ENCODE measurements around the gene GNRH2.
"Not testable (repeated sequence)": the region's sequence is repeated elsewhere in the genome, so short reads cannot be mapped to it uniquely, and the experiment has no call there.

Gene GNRH2

GRCh38 chr20:3072530-3073250 is 29.3 kb downstream of the GNRH2 start:
- DNase-seq (ENCODE audit: low read depth, low spot score), result no peak

- not testable (repeated sequence) for DNase-seq (ENCODE audit: low read depth, low spot score)
Observed at GRCh38 chr20:3073251-3073643, 29.8 kb downstream of the GNRH2 start.

GRCh38 chr20:3074812-3075211 is 31.4 kb downstream of the GNRH2 start:
- no peak for DNase-seq (ENCODE audit: low read depth, low spot score)

GRCh38 chr20:3075315-3075714 is 31.9 kb downstream of the GNRH2 start:
- DNase-seq (ENCODE audit: low read depth, low spot score), result not testable (repeated sequence)

GRCh38 chr20:3077618-3078134 is 34.3 kb downstream of the GNRH2 start:
- no peak for DNase-seq (ENCODE audit: low read depth, low spot score)

- no peak for DNase-seq (ENCODE audit: low read depth, low spot score)
Observed at GRCh38 chr20:3080939-3081388, 37.5 kb downstream of the GNRH2 start.

- no peak for DNase-seq (ENCODE audit: low read depth, low spot score)
Observed at GRCh38 chr20:3081641-3082040, 38.2 kb downstream of the GNRH2 start.

- DNase-seq (ENCODE audit: low read depth, low spot score), result no peak
Observed at GRCh38 chr20:3082306-3082951, 39.0 kb downstream of the GNRH2 start.

GRCh38 chr20:3082955-3083952 is 39.8 kb downstream of the GNRH2 start:
- DNase-seq (ENCODE audit: low read depth, low spot score), result no peak

GRCh38 chr20:3084283-3084985 is 41.0 kb downstream of the GNRH2 start, which contains the start of gene AVP:
AVP (minus strand) TSS chr20:3084724; CDS start chr20:3084674, 50 bp downstream.
- DNase-seq (ENCODE audit: low read depth, low spot score), result no peak

GRCh38 chr20:3084986-3085360 is 41.6 kb downstream of the GNRH2 start:
- no peak for DNase-seq (ENCODE audit: low read depth, low spot score)

- no peak for DNase-seq (ENCODE audit: low read depth, low spot score)
Observed at GRCh38 chr20:3085571-3086072, 42.2 kb downstream of the GNRH2 start.

GRCh38 chr20:3088031-3088430 is 44.6 kb downstream of the GNRH2 start:
- DNase-seq (ENCODE audit: low read depth, low spot score), result no peak

- DNase-seq (ENCODE audit: low read depth, low spot score), result no peak
Observed at GRCh38 chr20:3090565-3090964, 47.1 kb downstream of the GNRH2 start.

GRCh38 chr20:3092611-3093379 is 49.4 kb downstream of the GNRH2 start:
- DNase-seq (ENCODE audit: low read depth, low spot score), result peak; percentile 26

- DNase-seq (ENCODE audit: low read depth, low spot score), result no peak
Observed at GRCh38 chr20:3093861-3094361, 50.5 kb downstream of the GNRH2 start.

GRCh38 chr20:3094848-3095629 is 51.6 kb downstream of the GNRH2 start:
- DNase-seq (ENCODE audit: low read depth, low spot score), result no peak
